HG03139 (cell line): ENCODE results near the gene TECR.

ENCODE experiments used
- ATAC-seq: cut with Tn5 transposase; IDR thresholded peaks from one replicate; pipeline ENCODE4 v1.9.1; 2021; ENCODE audit not compliant: unreplicated experiment

TECR gene

DNA sequence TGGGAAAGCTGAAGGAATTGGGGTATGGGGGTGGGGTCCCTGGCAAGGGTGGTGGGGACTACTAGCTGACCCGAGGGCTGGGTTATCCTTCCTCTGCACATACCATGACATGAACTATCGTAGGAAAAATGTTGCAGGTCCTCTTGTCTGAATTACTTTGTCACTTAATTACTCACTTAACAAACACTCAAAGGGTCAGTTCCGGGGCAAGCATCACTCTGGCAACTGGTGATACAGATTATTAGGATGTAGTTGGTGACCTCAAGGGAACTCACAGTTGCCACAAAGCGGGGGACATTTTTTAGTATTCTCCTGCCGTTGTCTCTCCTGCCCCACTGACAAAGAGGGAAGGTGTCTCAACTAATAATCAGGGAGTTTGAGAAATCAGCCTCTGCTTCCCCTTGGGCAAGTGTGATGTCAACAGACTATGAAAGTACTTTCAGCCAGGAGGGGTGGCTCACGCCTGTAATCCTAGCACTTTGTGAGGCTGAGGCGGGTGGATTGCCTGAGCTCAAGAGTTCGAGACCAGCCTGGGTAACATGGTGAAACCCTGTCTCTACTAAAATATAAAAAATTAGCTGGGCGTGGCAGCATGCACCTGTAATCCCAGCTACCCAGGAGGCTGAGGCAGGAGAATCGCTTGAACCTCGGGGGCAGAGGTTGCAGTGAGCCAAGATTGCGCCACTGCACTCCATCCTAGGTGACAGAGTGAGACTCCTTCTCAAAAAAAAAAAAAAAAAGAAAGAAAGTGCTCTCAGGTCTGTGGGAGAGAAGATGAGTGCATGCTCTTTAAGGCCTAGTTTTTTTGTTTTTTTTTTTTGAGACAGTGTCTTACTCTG is 21.5 kb upstream of the TECR start:
- no peak for ATAC-seq

GRCh38 chr19:14510311-14511228 is 18.8 kb upstream of the TECR start:
- no peak for ATAC-seq

- ATAC-seq, result no peak
These were observed 18.2 kb upstream of the TECR start for GRCh38 chr19:14511229-14511593.

- ATAC-seq, result no peak
These were observed 16.9 kb upstream of the TECR start for GRCh38 chr19:14512406-14512961.

DNA sequence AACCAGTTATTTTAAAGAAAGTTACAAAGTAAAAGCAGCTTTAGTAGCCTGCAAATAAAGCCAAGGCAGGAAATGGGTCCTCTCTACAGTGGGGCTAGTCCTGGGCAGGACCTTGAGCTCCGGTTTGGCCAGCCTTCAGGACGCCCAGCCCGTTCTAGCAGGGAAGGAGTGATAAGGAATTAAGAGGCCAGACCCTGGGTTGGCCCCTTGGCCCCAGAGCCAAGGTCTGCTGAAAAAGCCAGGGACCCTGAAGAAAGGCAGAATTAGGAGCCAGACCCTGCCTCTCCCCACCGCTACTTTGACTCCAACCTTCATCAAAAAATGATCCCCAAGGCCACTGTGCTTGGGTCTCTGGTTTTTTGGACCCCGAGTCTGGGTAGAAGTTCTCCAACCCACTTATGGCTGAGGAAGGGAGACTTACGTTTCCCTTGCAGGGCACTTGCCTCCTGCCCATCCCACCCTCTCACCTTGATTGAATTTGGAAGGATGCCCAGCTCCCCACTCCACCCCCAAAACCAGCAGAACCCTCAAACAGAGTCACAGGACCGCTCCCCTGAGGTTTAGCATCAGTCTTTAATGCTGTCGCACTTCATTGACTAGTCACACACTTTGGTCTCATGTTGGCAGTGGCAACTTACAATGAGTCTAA is 15.1 kb upstream of the TECR start:
- no peak for ATAC-seq

DNA sequence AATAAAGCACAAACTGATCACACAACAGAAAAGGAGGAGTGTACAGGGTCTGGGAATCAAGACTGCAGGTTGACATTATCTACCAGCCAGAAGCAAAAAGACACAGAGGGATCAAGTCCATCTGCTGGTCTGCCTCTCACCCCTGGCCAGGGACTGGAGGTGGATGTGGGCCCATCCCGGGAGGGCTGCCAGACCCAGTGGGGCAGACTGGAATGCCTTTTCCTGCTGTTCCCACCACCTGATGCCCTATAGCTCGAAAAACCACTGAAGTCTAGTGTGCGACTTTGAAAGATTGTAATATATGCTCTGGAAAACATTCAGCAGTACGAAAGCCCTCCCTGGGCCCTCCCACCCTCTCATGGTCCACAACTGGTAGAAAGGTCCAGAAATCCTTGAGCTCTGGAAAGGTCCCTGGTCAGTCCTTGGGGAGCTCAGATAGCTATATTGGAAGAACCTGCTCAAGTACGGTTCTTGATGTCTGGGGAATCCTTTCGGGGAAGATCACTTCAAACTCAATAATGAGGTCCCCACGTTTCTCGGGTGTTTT is 13.8 kb upstream of the TECR start:
- no peak for ATAC-seq

DNA sequence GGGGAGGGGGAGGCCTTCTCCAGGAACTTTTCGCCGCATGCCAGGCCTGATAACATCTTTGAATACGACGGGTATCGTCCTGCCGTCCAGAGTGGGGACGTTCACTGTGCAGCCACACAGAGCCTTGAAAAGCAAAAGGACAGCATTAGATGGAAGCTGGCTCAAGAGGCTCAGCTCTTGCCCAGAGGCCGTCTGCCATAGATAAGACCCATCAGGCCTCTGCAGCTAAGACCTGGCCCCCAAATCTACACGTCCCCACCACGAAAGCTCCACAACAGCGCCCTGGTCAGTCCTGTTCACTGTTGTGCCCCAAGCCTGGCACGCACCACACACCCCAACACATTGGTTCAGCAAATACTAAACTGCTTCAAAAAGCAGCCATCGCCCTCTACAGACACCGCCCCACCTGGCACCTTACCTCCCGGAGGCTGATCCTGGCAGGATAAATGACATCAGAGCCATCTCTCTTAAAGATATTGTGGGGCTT is 13.3 kb upstream of the TECR start:
- no peak for ATAC-seq

DNA sequence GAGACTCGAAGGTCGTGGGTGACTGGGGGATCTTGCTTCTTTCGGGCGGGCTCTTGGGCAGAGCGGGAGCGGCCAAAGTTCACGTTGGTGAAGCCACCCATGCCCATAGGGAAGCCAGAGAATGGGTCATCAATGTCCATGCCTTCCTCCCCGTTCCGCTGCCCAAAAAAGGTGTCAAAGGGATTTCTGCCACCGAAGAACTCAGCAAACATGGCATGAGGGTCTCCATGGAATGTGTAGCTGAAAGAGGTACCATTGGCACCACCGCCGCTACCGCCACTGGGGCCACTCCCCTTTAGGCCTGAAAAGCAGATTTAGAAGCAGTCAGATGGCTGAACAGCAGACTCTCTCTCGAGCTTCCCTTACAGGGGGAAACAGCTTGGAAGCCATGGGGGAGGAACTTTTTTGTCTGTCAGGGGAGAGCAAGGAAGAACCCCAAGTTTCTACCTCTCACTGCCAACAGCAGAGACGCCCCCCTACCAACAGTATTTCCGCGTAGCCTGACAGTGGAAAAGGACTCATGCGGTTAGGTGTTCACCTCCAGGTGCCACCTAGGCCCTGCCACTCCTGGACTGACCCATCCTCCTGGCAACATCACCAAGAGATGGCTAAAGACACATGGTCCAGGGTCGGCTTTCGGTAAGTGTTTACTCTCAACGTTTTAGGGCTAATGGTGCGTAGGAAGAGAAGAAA is 12.5 kb upstream of the TECR start:
- ATAC-seq, result no peak

- no peak for ATAC-seq
These were observed 12.0 kb upstream of the TECR start for GRCh38 chr19:14517446-14517839.

DNA sequence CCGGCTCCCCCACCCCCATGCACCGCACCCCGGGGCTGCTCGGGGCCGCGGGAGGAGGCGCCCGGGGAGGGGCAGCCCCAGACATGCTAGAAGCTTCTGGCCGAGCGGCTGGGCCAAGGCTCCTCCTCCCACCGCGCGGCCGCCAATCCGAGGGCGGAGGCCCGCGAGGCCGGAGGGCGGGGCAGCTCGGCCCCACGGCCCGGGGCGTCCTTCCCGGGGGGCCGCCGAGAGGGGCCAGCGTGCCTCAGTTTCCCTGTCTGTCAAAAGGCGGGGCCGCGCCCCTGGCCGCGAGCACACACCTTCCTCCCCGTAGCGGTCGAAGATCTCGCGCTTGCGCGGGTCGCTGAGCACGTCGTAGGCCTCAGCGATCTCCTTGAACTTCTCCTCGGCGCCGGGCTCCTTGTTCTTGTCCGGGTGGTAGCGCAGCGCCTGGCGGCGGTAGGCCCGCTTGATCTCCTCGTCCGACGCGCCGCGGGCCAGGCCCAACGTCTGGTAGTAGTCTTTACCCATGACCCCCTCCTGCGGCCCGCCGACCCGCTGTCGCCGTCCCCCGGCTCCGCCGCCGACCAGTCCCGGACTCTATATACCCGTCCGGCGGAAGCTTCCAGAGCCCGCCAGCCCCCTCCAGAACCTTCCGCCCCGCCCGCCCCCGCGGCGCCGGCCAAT is 11.4 kb upstream of the TECR start, which contains the start of gene DNAJB1:
TSS of gene DNAJB1 (minus strand) at position 558 of the 666 bp plus-strand sequence. CDS start at position 510, 48 bp downstream.
- peak; percentile 58 for ATAC-seq

- no peak for ATAC-seq
These were observed 10.0 kb upstream of the TECR start for GRCh38 chr19:14519245-14519859.

GRCh38 chr19:14519860-14520407 is 9.5 kb upstream of the TECR start:
- ATAC-seq, result no peak

DNA sequence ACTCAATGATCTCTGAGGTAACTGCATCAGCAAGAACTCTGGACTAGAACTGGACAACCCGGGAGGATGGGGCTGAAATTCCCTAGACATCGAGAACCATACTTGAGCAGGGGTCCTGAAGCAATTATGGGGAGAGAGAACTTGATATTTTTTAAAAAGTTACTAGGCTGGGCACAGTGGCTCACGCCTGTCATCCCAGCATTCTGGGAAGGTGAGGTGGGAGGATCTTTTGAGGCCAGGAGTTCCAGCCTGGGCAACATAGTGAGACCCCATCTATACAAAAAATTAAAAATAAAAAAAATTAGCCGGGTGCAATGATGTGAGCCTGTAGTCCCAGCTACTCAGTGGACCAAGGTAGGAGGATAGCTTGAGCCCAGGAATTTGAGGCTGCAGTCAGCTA is 8.9 kb upstream of the TECR start:
- ATAC-seq, result no peak

- ATAC-seq, result no peak
These were observed 3.7 kb upstream of the TECR start for GRCh38 chr19:14525729-14526128.

DNA sequence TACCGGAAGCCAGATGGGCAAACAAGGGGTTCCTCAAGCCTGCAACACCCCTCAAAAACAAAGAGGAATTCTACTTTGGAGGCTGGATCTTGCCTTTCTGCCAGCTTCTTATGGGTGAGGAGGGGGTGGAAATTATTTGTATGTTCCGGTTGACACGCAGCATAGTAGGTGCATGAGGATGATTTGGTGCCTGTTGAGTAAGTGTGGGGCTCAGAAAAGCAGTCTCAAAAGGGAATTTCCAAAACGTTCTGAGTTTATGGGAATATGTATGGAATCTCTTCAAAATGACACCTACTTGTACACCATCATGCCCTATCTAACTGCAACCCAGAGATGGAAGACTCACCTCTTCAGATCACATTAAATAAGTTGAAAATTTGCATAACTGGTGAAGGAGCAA is 3.0 kb upstream of the TECR start:
- ATAC-seq, result no peak

GRCh38 chr19:14528419-14529253 is 758 bp upstream of the TECR start:
- ATAC-seq, result no peak

GRCh38 chr19:14530005-14530348 is 583 bp downstream of the TECR start:
- ATAC-seq, result no peak

DNA sequence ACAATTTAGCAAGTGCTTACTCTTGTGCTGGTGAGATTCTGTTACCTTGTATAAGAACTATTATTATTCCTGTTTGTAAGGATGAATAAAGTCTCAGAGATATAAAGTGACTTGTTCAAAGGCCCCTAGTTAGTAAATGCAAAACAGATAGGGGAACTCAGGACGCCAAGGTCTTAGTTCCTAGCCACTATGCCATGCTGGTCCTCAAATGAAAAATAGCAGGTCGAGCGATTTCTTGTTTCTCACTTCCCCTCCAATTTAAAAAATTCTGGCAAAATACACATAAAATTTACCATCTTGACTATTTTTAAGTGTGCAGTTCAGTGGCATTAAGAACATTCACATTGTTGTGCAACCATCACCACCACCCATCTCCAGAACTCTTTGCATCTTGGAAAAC is 1.1 kb downstream of the TECR start:
- no peak for ATAC-seq
